ENCODE measurements around the gene MARVELD2. TPM values are rescaled to one million over a fixed set of nuclear protein-coding genes. Genes with fewer than 3 reads are reported as not detected.

Gene MARVELD2
- total and polyA plus RNA-seq, 4 donors = 5.6 to 39.6 (median 15.9) TPM

GRCh38 chr5:69416180-69416579, 1.3 kb downstream of the MARVELD2 start:
- Histone ChIP-seq H3K4me3 (no peak overlapping the region), H3K9me3 (ENCODE audit: control insufficient read depth in 4 of 4, insufficient read depth in 3 of 4, low read length in 3 of 4) (no peaks in the 10 kb centered on the region), H3K27ac (ENCODE audit: low read depth in 1 of 2, low read length in 1 of 2) (no peak overlapping the region), H3K4me1 (ENCODE audit: control insufficient read depth in 5 of 5, insufficient read depth in 5 of 5, low read length in 5 of 5) (peaks cover 0 to 3% (median 0%) of the 10 kb centered on the region in 5 donors), H3K9ac (ENCODE audit: insufficient read depth in 1 of 2, low read length in 2 of 2) (peak overlapping the region; percentile 71 to 72), H3K27me3 (ENCODE audit: control insufficient read depth in 3 of 3, insufficient read depth in 3 of 3, low read length in 2 of 3) (no peaks in the 10 kb centered on the region), H3K36me3 (ENCODE audit: control insufficient read depth in 4 of 4, insufficient read depth in 4 of 4, low read length in 4 of 4) (peaks cover 1 to 11% (median 6%) of the 10 kb centered on the region in 4 donors)
- WGBS, 2 donors = 65 to 81% methylated on average over 6 of the region's 6 CpGs
- ATAC-seq (ENCODE audit: insufficient read depth, low FRiP score) (no peak), DNase-seq (peak in 1 of 3 donors; percentile 12)
- TF ChIP-seq CTCF (IDR thresholded peaks at IDR 0.05; ENCODE audit: control extremely low read depth, extremely low read depth) = no peak

- Histone ChIP-seq H3K9me3 (ENCODE audit: control insufficient read depth in 4 of 4, insufficient read depth in 3 of 4, low read length in 3 of 4) (no peaks in the 10 kb centered on the region), H3K27me3 (ENCODE audit: control insufficient read depth in 3 of 3, insufficient read depth in 3 of 3, low read length in 2 of 3) (no peaks in the 10 kb centered on the region), H3K36me3 (ENCODE audit: control insufficient read depth in 4 of 4, insufficient read depth in 4 of 4, low read length in 4 of 4) (peaks cover 1 to 11% (median 3%) of the 10 kb centered on the region in 4 donors), H3K9ac (ENCODE audit: insufficient read depth in 1 of 2, low read length in 2 of 2) (no peak overlapping the region), H3K4me3 (no peak overlapping the region), H3K4me1 (ENCODE audit: control insufficient read depth in 5 of 5, insufficient read depth in 5 of 5, low read length in 5 of 5) (peaks cover 0 to 3% (median 0%) of the 10 kb centered on the region in 5 donors), H3K27ac (ENCODE audit: low read depth in 1 of 2, low read length in 1 of 2) (no peak overlapping the region)
- TF ChIP-seq CTCF (IDR thresholded peaks at IDR 0.05; ENCODE audit: control extremely low read depth, extremely low read depth) = no peak
- DNase-seq = no peak
- no peak for ATAC-seq (ENCODE audit: insufficient read depth, low FRiP score)
Observed at GRCh38 chr5:69416699-69417098, 1.8 kb downstream of the MARVELD2 start.

GRCh38 chr5:69418554-69418953, 3.6 kb downstream of the MARVELD2 start:
- no peak for ATAC-seq (ENCODE audit: insufficient read depth, low FRiP score)
- no peak overlapping the region for H3K9ac ChIP-seq (ENCODE audit: insufficient read depth in 1 of 2, low read length in 2 of 2)
- H3K9me3 ChIP-seq (ENCODE audit: control insufficient read depth in 4 of 4, insufficient read depth in 3 of 4, low read length in 3 of 4) = peaks cover 0 to 2% (median 0%) of the 10 kb centered on the region in 4 donors
- no peak for DNase-seq
- no peak overlapping the region for H3K4me3 ChIP-seq
- WGBS, 2 donors = 89 to 90% methylated on average over 3 of the region's 3 CpGs
- TF ChIP-seq CTCF (IDR thresholded peaks at IDR 0.05; ENCODE audit: control extremely low read depth, extremely low read depth) = no peak
- H3K36me3 ChIP-seq (ENCODE audit: control insufficient read depth in 4 of 4, insufficient read depth in 4 of 4, low read length in 4 of 4) = peaks cover 0 to 11% (median 1%) of the 10 kb centered on the region in 4 donors
- no peak overlapping the region for H3K27ac ChIP-seq (ENCODE audit: low read depth in 1 of 2, low read length in 1 of 2)
- no peaks in the 10 kb centered on the region for H3K27me3 ChIP-seq (ENCODE audit: control insufficient read depth in 3 of 3, insufficient read depth in 3 of 3, low read length in 2 of 3)
- H3K4me1 ChIP-seq (ENCODE audit: control insufficient read depth in 5 of 5, insufficient read depth in 5 of 5, low read length in 5 of 5) = peaks cover 0 to 3% (median 0%) of the 10 kb centered on the region in 5 donors
